Caco-2 (cell line): ENCODE results near the gene SPATA19. TPM values are rescaled to one million over a fixed set of nuclear protein-coding genes. Genes with fewer than 3 reads are reported as not detected.
A peak's percentile ranks its signal among the peaks of the same experiment; 100 is the strongest.

Experiments
- BruUV-seq: library from RNA; stranded (reverse); fragments of 400-500 nt; replicated peaks from 2 replicates; lab custom pipeline; 2021; lab: Mats Ljungman, UMichigan
- CTCF ChIA-PET: fragments of 300-600 bp; sonication (Branson Sonifier 250); formaldehyde crosslinking; loops from one replicate; lab custom pipeline; 2022; ENCODE audit warnings: antibody characterized with exemption; lab: Charles Lee
- POLR2A ChIA-PET: fragments of 300-600 bp; sonication (Branson Sonifier 250); formaldehyde crosslinking; loops from one replicate; lab custom pipeline; 2022; ENCODE audit warnings: antibody characterized with exemption; lab: Charles Lee
- DNase-seq, 2 experiments: peaks; one replicate each; pipeline versions ENCODE4 v3.0.0 to v3.0.0-alpha.2; 2020 to 2022
- H3K27me3 ChIP-seq: replicated peaks from 2 replicates; pipeline ENCODE4 v1.6.0; 2011; ENCODE audit warnings: low read length; ENCODE audit not compliant: control insufficient read depth, insufficient read depth
- H3K36me3 ChIP-seq: 2 replicates; pipeline ENCODE4 v1.5.1; 2011; ENCODE audit warnings: low read length; ENCODE audit not compliant: control insufficient read depth, insufficient read depth
- H3K4me1 ChIP-seq: fragments of 250-450 bp; sonication (Bioruptor Pico); 2 replicates; pipeline ENCODE4 v1.5.1; 2020; ENCODE audit warnings: mild to moderate bottlenecking
- H3K4me3 ChIP-seq: 2 replicates; pipeline ENCODE4 v1.5.1; 2011; ENCODE audit warnings: low read depth, mild to moderate bottlenecking, control low read depth, low read length
- H3K9me3 ChIP-seq: fragments of 250-450 bp; sonication (Bioruptor Pico); 2 replicates; pipeline ENCODE4 v1.5.1; 2020; ENCODE audit warnings: mild to moderate bottlenecking, moderate library complexity
- H3K27ac Mint-ChIP-seq: one replicate; pipeline ENCODE4 v1.8.0; 2022; ENCODE audit warnings: mixed read lengths; ENCODE audit not compliant: unreplicated experiment
- H3K27me3 Mint-ChIP-seq: one replicate; pipeline ENCODE4 v1.8.0; 2022; ENCODE audit warnings: mixed read lengths; ENCODE audit not compliant: insufficient read depth, unreplicated experiment
- H3K36me3 Mint-ChIP-seq: one replicate; pipeline ENCODE4 v1.8.0; 2022; ENCODE audit warnings: mild to moderate bottlenecking, mixed read lengths; ENCODE audit not compliant: insufficient read depth, unreplicated experiment
- H3K4me1 Mint-ChIP-seq: one replicate; pipeline ENCODE4 v1.8.0; 2022; ENCODE audit warnings: low read depth, mixed read lengths; ENCODE audit not compliant: unreplicated experiment
- H3K4me3 Mint-ChIP-seq: one replicate; pipeline ENCODE4 v1.8.0; 2022; ENCODE audit warnings: mild to moderate bottlenecking, moderate library complexity, mixed read lengths; ENCODE audit not compliant: unreplicated experiment
- H3K9me3 Mint-ChIP-seq: one replicate; pipeline ENCODE4 v1.8.0; 2022; ENCODE audit warnings: mixed read lengths; ENCODE audit not compliant: unreplicated experiment
- CTCF ChIP-seq, 2 experiments: fragments of 200-600 bp in 1 of 2; IDR thresholded peaks; 1 replicate in 1 of 2; 2 replicates in 1 of 2; pipeline versions ENCODE4 v1.5.1 to v1.8.0; 2011 to 2022; ENCODE audit warnings: antibody characterized with exemption in 1 of 2, control low read depth in 1 of 2, inconsistent platforms in 1 of 2, low read depth in 1 of 2, low read length in 1 of 2, mild to moderate bottlenecking in 1 of 2, moderate library complexity in 1 of 2; ENCODE audit not compliant: insufficient read depth in 1 of 2, severe bottlenecking in 1 of 2, unreplicated experiment in 1 of 2
- intact Hi-C: fragments of 100-400 bp; cut with micrococcal nuclease; formaldehyde crosslinking; loops from one replicate; pipeline ENCODE4 v1.10.0; 2022; ENCODE audit not compliant: unreplicated experiment
- total RNA-seq: library from RNA; stranded (reverse); gene quantifications from 2 replicates; pipeline ENCODE4 v1.2.3, GENCODE V29; 2022

SPATA19 gene
- total RNA-seq, 1 experiment from 2014 or later: not detected

- intact Hi-C loops: no loop called here
- H3K9me3 Mint-ChIP-seq: no peaks in the 10 kb centered on the region
- Histone ChIP-seq H3K4me3 (no peak overlapping the region), H3K27me3 (no peaks in the 10 kb centered on the region; the same call in 1 of the 2 replicates), H3K4me1 (0 out of 2 replicates have a peak, but pooled peaks cover 3% of the 10 kb centered on the region), H3K9me3 (peaks cover 5% of the 10 kb centered on the region; the same call in 1 of the 2 replicates), H3K36me3 (no peaks in the 10 kb centered on the region)
- no peak overlapping the region for H3K4me3 Mint-ChIP-seq
- BruUV-seq: no TSS peak
- TF ChIP-seq CTCF (IDR thresholded peaks at IDR 0.05; ENCODE audit: insufficient read depth in 1 of 2, low read depth in 1 of 2, low read length in 1 of 2, severe bottlenecking in 1 of 2, unreplicated experiment in 1 of 2): no peak
- ChIA-PET POLR2A (no interaction called here), CTCF (interaction anchor here (1.8 kb wide), 1 partner anchor 12 kb away, joined by 6 read pairs; no protein-coding TSS in a partner anchor)
- no peak overlapping the region for H3K27ac Mint-ChIP-seq
- H3K4me1 Mint-ChIP-seq: peaks cover 4% of the 10 kb centered on the region
- peaks cover 10% of the 10 kb centered on the region for H3K27me3 Mint-ChIP-seq
- DNase-seq: peak in 1 of 2 experiments; percentile 45
- H3K36me3 Mint-ChIP-seq: no peaks in the 10 kb centered on the region
These were observed 35.5 kb downstream of the SPATA19 start for GRCh38 chr11:133809569-133810491.

GRCh38 chr11:133808393-133809140, 36.7 kb downstream of the SPATA19 start:
- no peaks in the 10 kb centered on the region for H3K9me3 Mint-ChIP-seq
- H3K27me3 ChIP-seq: no peaks in the 10 kb centered on the region; the same call in 1 of the 2 replicates
- peaks cover 4% of the 10 kb centered on the region for H3K4me1 Mint-ChIP-seq
- H3K27me3 Mint-ChIP-seq: peaks cover 10% of the 10 kb centered on the region
- no peak for TF ChIP-seq CTCF (IDR thresholded peaks at IDR 0.05; ENCODE audit: insufficient read depth in 1 of 2, low read depth in 1 of 2, low read length in 1 of 2, severe bottlenecking in 1 of 2, unreplicated experiment in 1 of 2)
- H3K4me3 Mint-ChIP-seq: no peak overlapping the region
- H3K4me1 ChIP-seq: 0 out of 2 replicates have a peak, but pooled peaks cover 3% of the 10 kb centered on the region
- peaks cover 5% of the 10 kb centered on the region; the same call in 1 of the 2 replicates for H3K9me3 ChIP-seq
- CTCF ChIA-PET: interaction anchor here (1.8 kb wide), 1 partner anchor 13 kb away, joined by 6 read pairs; no protein-coding TSS in a partner anchor
- H3K36me3 Mint-ChIP-seq: no peaks in the 10 kb centered on the region
- no peaks in the 10 kb centered on the region for H3K36me3 ChIP-seq
- POLR2A ChIA-PET: no interaction called here
- no peak overlapping the region for H3K4me3 ChIP-seq
- peak in 1 of 2 experiments; percentile 7 for DNase-seq
- no peak overlapping the region for H3K27ac Mint-ChIP-seq
- intact Hi-C loops: no loop called here
- BruUV-seq: no TSS peak

- Histone ChIP-seq H3K4me1 (no peaks in the 10 kb centered on the region), H3K4me3 (no peak overlapping the region), H3K36me3 (no peaks in the 10 kb centered on the region), H3K9me3 (peaks cover 5% of the 10 kb centered on the region; the same call in 1 of the 2 replicates), H3K27me3 (no peaks in the 10 kb centered on the region)
- Mint-ChIP-seq H3K4me3 (no peak overlapping the region), H3K4me1 (no peaks in the 10 kb centered on the region), H3K9me3 (no peaks in the 10 kb centered on the region), H3K27ac (no peak overlapping the region), H3K36me3 (no peaks in the 10 kb centered on the region), H3K27me3 (peaks cover 6% of the 10 kb centered on the region)
- POLR2A ChIA-PET: no interaction called here
- CTCF ChIA-PET: no interaction called here
- peak in 1 of 2 experiments; percentile 19 for DNase-seq
- no TSS peak for BruUV-seq
- intact Hi-C loops: no loop called here
- TF ChIP-seq CTCF (IDR thresholded peaks at IDR 0.05; ENCODE audit: insufficient read depth in 1 of 2, low read depth in 1 of 2, low read length in 1 of 2, severe bottlenecking in 1 of 2, unreplicated experiment in 1 of 2): no peak
These were observed 42.3 kb downstream of the SPATA19 start for GRCh38 chr11:133803026-133803425.
